EL (cell line): ENCODE measurements around the gene EXOC4.
"Not testable (repeated sequence)": the region's sequence is repeated elsewhere in the genome, so short reads cannot be mapped to it uniquely, and the experiment has no call there.

ENCODE experiments used
- DNase-seq: peaks from one replicate; pipeline ENCODE4 v3.0.0-alpha.2; 2016

Gene EXOC4

GRCh38 chr7:133252858-133253518, at the start of gene EXOC4:
EXOC4 (plus strand) TSS chr7:133253078.
- DNase-seq, result peak; percentile 98

GRCh38 chr7:133203490-133203889, 49.4 kb upstream of the EXOC4 start:
- DNase-seq, result no peak

- DNase-seq, result peak; percentile 14
Measured at GRCh38 chr7:133207687-133208086, 45.2 kb upstream of the EXOC4 start.

- not testable (repeated sequence) for DNase-seq
Measured at GRCh38 chr7:133210817-133211216, 42.1 kb upstream of the EXOC4 start.

GRCh38 chr7:133213772-133214171, 39.1 kb upstream of the EXOC4 start:
- DNase-seq, result not testable (repeated sequence)

GRCh38 chr7:133217773-133218172, 35.1 kb upstream of the EXOC4 start:
- DNase-seq, result no peak

GRCh38 chr7:133230591-133231194, 22.2 kb upstream of the EXOC4 start:
- DNase-seq, result peak; percentile 51

GRCh38 chr7:133233142-133233541, 19.7 kb upstream of the EXOC4 start:
- DNase-seq, result no peak

GRCh38 chr7:133234961-133235875, 17.7 kb upstream of the EXOC4 start:
- peak; percentile 13 for DNase-seq

GRCh38 chr7:133237545-133237944, 15.3 kb upstream of the EXOC4 start:
- DNase-seq, result no peak

- DNase-seq, result no peak
Measured at GRCh38 chr7:133240302-133240701, 12.6 kb upstream of the EXOC4 start.

- DNase-seq, result no peak
Measured at GRCh38 chr7:133246558-133246957, 6.3 kb upstream of the EXOC4 start.

- no peak for DNase-seq
Measured at GRCh38 chr7:133248901-133249300, 4.0 kb upstream of the EXOC4 start.

GRCh38 chr7:133252506-133252857, 396 bp upstream of the EXOC4 start:
- DNase-seq, result no peak

- DNase-seq, result peak; percentile 2
Measured at GRCh38 chr7:133253519-133253875, 619 bp downstream of the EXOC4 start.

- DNase-seq, result peak; percentile 25
Measured at GRCh38 chr7:133255486-133255885, 2.6 kb downstream of the EXOC4 start.

- no peak for DNase-seq
Measured at GRCh38 chr7:133258174-133258573, 5.3 kb downstream of the EXOC4 start.

GRCh38 chr7:133265821-133266220, 12.9 kb downstream of the EXOC4 start:
- peak; percentile 17 for DNase-seq

- DNase-seq, result no peak
Measured at GRCh38 chr7:133268355-133268754, 15.5 kb downstream of the EXOC4 start.

- no peak for DNase-seq
Measured at GRCh38 chr7:133272336-133272735, 19.5 kb downstream of the EXOC4 start.

GRCh38 chr7:133273227-133273626, 20.3 kb downstream of the EXOC4 start:
- DNase-seq, result no peak

- no peak for DNase-seq
Measured at GRCh38 chr7:133274265-133274664, 21.4 kb downstream of the EXOC4 start.

- DNase-seq, result no peak
Measured at GRCh38 chr7:133275008-133275407, 22.1 kb downstream of the EXOC4 start.
